Activated CD4-positive, alpha-beta T cell treated with anti-CD3 and anti-CD28 coated beads for 36 hours (primary cell): Measurements from ENCODE around the gene RASA2. TPM values are rescaled to one million over a fixed set of nuclear protein-coding genes. Genes with fewer than 3 reads are reported as not detected.

Experiments
- ATAC-seq: fragments of 200-7000 bp; cut with Tn5 transposase; one replicate; pipeline ENCODE4 v1.10.0; 2021; ENCODE audit warnings: mild to moderate bottlenecking, moderate library complexity
- CTCF ChIA-PET: fragments of 350-600 bp; sonication (Branson Sonifier 250); formaldehyde crosslinking; loops from one replicate; lab custom pipeline; 2021; ENCODE audit warnings: antibody characterized with exemption; lab: Charles Lee
- POLR2A ChIA-PET: fragments of 350-600 bp; sonication (Branson Sonifier 250); formaldehyde crosslinking; loops from one replicate; lab custom pipeline; 2021; ENCODE audit warnings: antibody characterized with exemption, inconsistent platforms; lab: Charles Lee
- DNase-seq: peaks from one replicate; pipeline ENCODE4 v3.0.0-alpha.2; 2020
- H3K27ac Mint-ChIP-seq: one replicate; pipeline ENCODE4 v1.8.0; 2021; ENCODE audit warnings: mixed read lengths
- H3K27me3 Mint-ChIP-seq: one replicate; pipeline ENCODE4 v1.8.0; 2021; ENCODE audit warnings: mixed read lengths
- H3K36me3 Mint-ChIP-seq: one replicate; pipeline ENCODE4 v1.8.0; 2021; ENCODE audit warnings: low read depth, mixed read lengths
- H3K4me1 Mint-ChIP-seq: one replicate; pipeline ENCODE4 v1.8.0; 2021; ENCODE audit warnings: mixed read lengths
- H3K4me3 Mint-ChIP-seq: one replicate; pipeline ENCODE4 v1.8.0; 2021; ENCODE audit warnings: mild to moderate bottlenecking, moderate library complexity, mixed read lengths
- H3K9me3 Mint-ChIP-seq: one replicate; pipeline ENCODE4 v1.8.0; 2021; ENCODE audit warnings: low read depth, mixed read lengths
- intact Hi-C, 2 experiments: fragments of 100-400 bp; cut with DNase I in 1 of 2; cut with micrococcal nuclease in 1 of 2; formaldehyde crosslinking; loops; one replicate each; pipeline versions ENCODE4 v1.14.2 to v1.15.1; 2022 to 2024; cut with DNase I, micrococcal nuclease
- total RNA-seq, 2 experiments: library from RNA; stranded (reverse); gene quantifications; one replicate each; pipeline ENCODE4 v1.2.3, GENCODE V29; 2021

Gene RASA2
- total RNA-seq, 2 experiments from 2014 or later: 30.8 to 32.0 TPM

GRCh38 chr3:141508067-141508436 is 21.2 kb downstream of the RASA2 start:
- POLR2A ChIA-PET: no interaction called here
- intact Hi-C loops: no loop called here
- no peak for ATAC-seq

GRCh38 chr3:141511361-141511760 is 24.5 kb downstream of the RASA2 start:
- peak overlapping the region; percentile 40 for H3K27ac Mint-ChIP-seq
- ChIA-PET CTCF (interaction anchor here (0.7 to 1.0 kb wide), 2 partner anchors 13 to 38 kb away, joined by 3 read pairs; no protein-coding TSS in a partner anchor), POLR2A (no interaction called here)
- H3K4me3 Mint-ChIP-seq: no peak overlapping the region
- H3K9me3 Mint-ChIP-seq: peaks cover 3% of the 10 kb centered on the region
- ATAC-seq: no peak
- H3K36me3 Mint-ChIP-seq: peaks cover 58% of the 10 kb centered on the region
- intact Hi-C loops: no loop called here
- DNase-seq: no peak
- H3K27me3 Mint-ChIP-seq: no peaks in the 10 kb centered on the region
- peaks cover 68% of the 10 kb centered on the region for H3K4me1 Mint-ChIP-seq

More at GRCh38 chr3:141508067-141508436, 21.2 kb downstream of the RASA2 start:
- CTCF ChIA-PET: interaction anchor here (0.6 to 1.1 kb wide), 2 partner anchors 53 to 214 kb away, joined by 3 to 5 read pairs; no protein-coding TSS in a partner anchor
- Mint-ChIP-seq H3K4me1 (peaks cover 51% of the 10 kb centered on the region), H3K27me3 (no peaks in the 10 kb centered on the region), H3K9me3 (peaks cover 2% of the 10 kb centered on the region), H3K36me3 (peaks cover 34% of the 10 kb centered on the region), H3K4me3 (no peak overlapping the region), H3K27ac (peak overlapping the region; percentile 49)
- no peak for DNase-seq

GRCh38 chr3:141514382-141514781 is 27.6 kb downstream of the RASA2 start:
- ATAC-seq (peak; percentile 63), DNase-seq (no peak)
- Mint-ChIP-seq H3K27ac (peak overlapping the region; percentile 66), H3K36me3 (peaks cover 80% of the 10 kb centered on the region), H3K9me3 (peaks cover 10% of the 10 kb centered on the region), H3K4me1 (peaks cover 61% of the 10 kb centered on the region), H3K4me3 (no peak overlapping the region), H3K27me3 (no peaks in the 10 kb centered on the region)
- ChIA-PET POLR2A (interaction anchor here (1.3 kb wide), 1 partner anchor 16 kb away, joined by 4 read pairs; no protein-coding TSS in a partner anchor), CTCF (interaction anchor here (1.0 to 2.9 kb wide), 11 partner anchors 9 to 209 kb away, joined by 3 to 17 read pairs (median 5); no protein-coding TSS in a partner anchor)
- intact Hi-C loops: loop anchor here in 1 of 2 experiments (2.0 kb wide), 1 partner anchor 14 kb away; no protein-coding TSS in a partner anchor

- Mint-ChIP-seq H3K27me3 (no peaks in the 10 kb centered on the region), H3K36me3 (peaks cover 70% of the 10 kb centered on the region), H3K9me3 (peaks cover 9% of the 10 kb centered on the region), H3K4me3 (no peak overlapping the region), H3K4me1 (peaks cover 63% of the 10 kb centered on the region), H3K27ac (peak overlapping the region; percentile 67)
- POLR2A ChIA-PET: interaction anchor here (0.6 kb wide), 1 partner anchor 42 kb away, joined by 5 read pairs; no protein-coding TSS in a partner anchor
- ATAC-seq: peak; percentile 20
- no peak for DNase-seq
- CTCF ChIA-PET: interaction anchor here (0.9 to 1.1 kb wide), 2 partner anchors 17 to 19 kb away, joined by 4 read pairs; no protein-coding TSS in a partner anchor
- intact Hi-C loops: no loop called here
Measured at GRCh38 chr3:141519587-141519986, 32.8 kb downstream of the RASA2 start.

GRCh38 chr3:141521781-141522180 is 35.0 kb downstream of the RASA2 start:
- no peak for DNase-seq
- no peak for ATAC-seq
- Mint-ChIP-seq H3K4me3 (no peak overlapping the region), H3K27ac (peak overlapping the region; percentile 38), H3K9me3 (peaks cover 5% of the 10 kb centered on the region), H3K27me3 (no peaks in the 10 kb centered on the region), H3K4me1 (peaks cover 77% of the 10 kb centered on the region), H3K36me3 (peaks cover 64% of the 10 kb centered on the region)
- POLR2A ChIA-PET: no interaction called here
- intact Hi-C loops: no loop called here
- CTCF ChIA-PET: interaction anchor here (0.8 to 1.7 kb wide), 4 partner anchors 28 to 36 kb away, joined by 3 to 8 read pairs (median 4); partner anchors contain the start of gene RASA2

- CTCF ChIA-PET: interaction anchor here (1.3 to 1.9 kb wide), 4 partner anchors 10 to 64 kb away, joined by 3 to 10 read pairs (median 4); no protein-coding TSS in a partner anchor
- peaks cover 47% of the 10 kb centered on the region for H3K36me3 Mint-ChIP-seq
- ATAC-seq: peak; percentile 54
- intact Hi-C loops: no loop called here
- H3K9me3 Mint-ChIP-seq: no peaks in the 10 kb centered on the region
- no peak for DNase-seq
- H3K4me1 Mint-ChIP-seq: peaks cover 82% of the 10 kb centered on the region
- H3K27me3 Mint-ChIP-seq: no peaks in the 10 kb centered on the region
- H3K4me3 Mint-ChIP-seq: no peak overlapping the region
- H3K27ac Mint-ChIP-seq: no peak overlapping the region
- POLR2A ChIA-PET: interaction anchor here (0.7 kb wide), 1 partner anchor 35 kb away, joined by 3 read pairs; no protein-coding TSS in a partner anchor
Measured at GRCh38 chr3:141523615-141524375, 37.0 kb downstream of the RASA2 start.

GRCh38 chr3:141524988-141525387 is 38.2 kb downstream of the RASA2 start:
- ChIA-PET CTCF (interaction anchor here (0.6 to 2.2 kb wide), 5 partner anchors 9 to 51 kb away, joined by 3 to 5 read pairs (median 3); no protein-coding TSS in a partner anchor), POLR2A (interaction anchor here (0.6 to 1.2 kb wide), 2 partner anchors 16 to 285 kb away, joined by 3 to 4 read pairs; no protein-coding TSS in a partner anchor)
- ATAC-seq: no peak
- H3K9me3 Mint-ChIP-seq: no peaks in the 10 kb centered on the region
- no peak overlapping the region for H3K4me3 Mint-ChIP-seq
- H3K36me3 Mint-ChIP-seq: peaks cover 38% of the 10 kb centered on the region
- no peak for DNase-seq
- peak overlapping the region; percentile 65 for H3K27ac Mint-ChIP-seq
- H3K27me3 Mint-ChIP-seq: no peaks in the 10 kb centered on the region
- H3K4me1 Mint-ChIP-seq: peaks cover 81% of the 10 kb centered on the region
- intact Hi-C loops: no loop called here

- no peak overlapping the region for H3K4me3 Mint-ChIP-seq
- H3K27me3 Mint-ChIP-seq: no peaks in the 10 kb centered on the region
- peaks cover 36% of the 10 kb centered on the region for H3K36me3 Mint-ChIP-seq
- intact Hi-C loops: no loop called here
- H3K9me3 Mint-ChIP-seq: no peaks in the 10 kb centered on the region
- no peak for ATAC-seq
- H3K27ac Mint-ChIP-seq: peak overlapping the region; percentile 61
- CTCF ChIA-PET: interaction anchor here (1.1 to 2.2 kb wide), 4 partner anchors 9 to 29 kb away, joined by 3 to 5 read pairs (median 4); no protein-coding TSS in a partner anchor
- peaks cover 83% of the 10 kb centered on the region for H3K4me1 Mint-ChIP-seq
- DNase-seq: no peak
- POLR2A ChIA-PET: interaction anchor here (0.6 to 1.2 kb wide), 2 partner anchors 15 to 284 kb away, joined by 3 to 4 read pairs; no protein-coding TSS in a partner anchor
Measured at GRCh38 chr3:141525814-141526213, 39.0 kb downstream of the RASA2 start.

GRCh38 chr3:141526709-141527108 is 39.9 kb downstream of the RASA2 start:
- intact Hi-C loops: no loop called here
- Mint-ChIP-seq H3K36me3 (peaks cover 33% of the 10 kb centered on the region), H3K4me3 (no peak overlapping the region), H3K4me1 (peaks cover 83% of the 10 kb centered on the region), H3K27me3 (no peaks in the 10 kb centered on the region), H3K9me3 (no peaks in the 10 kb centered on the region), H3K27ac (peak overlapping the region; percentile 61)
- DNase-seq (no peak), ATAC-seq (peak; percentile 50)
- POLR2A ChIA-PET: no interaction called here
- CTCF ChIA-PET: interaction anchor here (2.2 kb wide), 1 partner anchor 26 kb away, joined by 5 read pairs; no protein-coding TSS in a partner anchor

- Mint-ChIP-seq H3K27me3 (no peaks in the 10 kb centered on the region), H3K4me1 (peaks cover 82% of the 10 kb centered on the region), H3K27ac (no peak overlapping the region), H3K4me3 (no peak overlapping the region), H3K9me3 (no peaks in the 10 kb centered on the region), H3K36me3 (peaks cover 31% of the 10 kb centered on the region)
- ChIA-PET POLR2A (no interaction called here), CTCF (no interaction called here)
- ATAC-seq (no peak), DNase-seq (no peak)
- intact Hi-C loops: no loop called here
Measured at GRCh38 chr3:141528800-141529199, 42.0 kb downstream of the RASA2 start.

- H3K36me3 Mint-ChIP-seq: peaks cover 30% of the 10 kb centered on the region
- H3K4me1 Mint-ChIP-seq: peaks cover 81% of the 10 kb centered on the region
- H3K4me3 Mint-ChIP-seq: no peak overlapping the region
- DNase-seq (no peak), ATAC-seq (no peak)
- ChIA-PET POLR2A (no interaction called here), CTCF (no interaction called here)
- no peaks in the 10 kb centered on the region for H3K9me3 Mint-ChIP-seq
- no peaks in the 10 kb centered on the region for H3K27me3 Mint-ChIP-seq
- intact Hi-C loops: no loop called here
- peak overlapping the region; percentile 13 for H3K27ac Mint-ChIP-seq
Measured at GRCh38 chr3:141529256-141529655, 42.4 kb downstream of the RASA2 start.
